Trophoblast cell (in vitro differentiated cells and primary cell): ENCODE results near the gene STRBP.

ENCODE experiments used
- DNase-seq, 2 donors: peaks; one replicate each; pipeline ENCODE4 v3.0.0-alpha.2; 2016
- H2AFZ ChIP-seq: 2 replicates; pipeline ENCODE4 v1.6.1; 2013; ENCODE audit warnings: low read length, moderate library complexity, mild to moderate bottlenecking; ENCODE audit not compliant: insufficient read depth, poor library complexity
- H2AK5ac ChIP-seq: 2 replicates; pipeline ENCODE4 v1.6.1; 2013; ENCODE audit warnings: mild to moderate bottlenecking, low read length
- H2BK120ac ChIP-seq: 2 replicates; pipeline ENCODE4 v1.6.1; 2013; ENCODE audit warnings: low read length, mild to moderate bottlenecking, moderate library complexity; ENCODE audit not compliant: insufficient read depth, poor library complexity
- H2BK12ac ChIP-seq: 2 replicates; pipeline ENCODE4 v1.6.1; 2013; ENCODE audit warnings: mild to moderate bottlenecking, low read length, moderate library complexity
- H2BK5ac ChIP-seq: 2 replicates; pipeline ENCODE4 v1.6.1; 2013; ENCODE audit warnings: low read length, low read depth, moderate library complexity, mild to moderate bottlenecking; ENCODE audit not compliant: poor library complexity
- H3K14ac ChIP-seq: 2 replicates; pipeline ENCODE4 v1.6.1; 2013; ENCODE audit warnings: mild to moderate bottlenecking, low read length
- H3K18ac ChIP-seq: 2 replicates; pipeline ENCODE4 v1.6.1; 2013; ENCODE audit warnings: mild to moderate bottlenecking, low read length
- H3K23ac ChIP-seq: 2 replicates; pipeline ENCODE4 v1.6.1; 2013; ENCODE audit warnings: low read length
- H3K27ac ChIP-seq: 2 replicates; pipeline ENCODE4 v1.5.1; 2013; ENCODE audit warnings: low read depth, mild to moderate bottlenecking, inconsistent platforms, low read length, moderate library complexity
- H3K27me3 ChIP-seq: 2 replicates; pipeline ENCODE4 v1.6.1; 2013; ENCODE audit warnings: inconsistent platforms, mild to moderate bottlenecking, low read length, moderate library complexity; ENCODE audit not compliant: insufficient read depth
- H3K36me3 ChIP-seq, 2 experiments: 1 replicate in 1 of 2; 2 replicates in 1 of 2; pipeline ENCODE4 v1.6.1; 2013; ENCODE audit warnings: low read length in 2 of 2, mild to moderate bottlenecking in 2 of 2, moderate library complexity in 1 of 2; ENCODE audit not compliant: insufficient read depth in 2 of 2, control insufficient read depth in 1 of 2
- H3K4ac ChIP-seq: 2 replicates; pipeline ENCODE4 v1.6.1; 2013; ENCODE audit warnings: low read depth, mild to moderate bottlenecking, low read length, moderate library complexity
- H3K4me1 ChIP-seq, 2 experiments: 1 replicate in 1 of 2; 2 replicates in 1 of 2; pipeline ENCODE4 v1.6.1; 2013; ENCODE audit warnings: low read length in 2 of 2, mild to moderate bottlenecking in 2 of 2, moderate library complexity in 1 of 2; ENCODE audit not compliant: insufficient read depth in 2 of 2, control insufficient read depth in 1 of 2
- H3K4me2 ChIP-seq: 2 replicates; pipeline ENCODE4 v1.6.1; 2013; ENCODE audit warnings: inconsistent platforms, mild to moderate bottlenecking, low read length, moderate library complexity
- H3K4me3 ChIP-seq: 2 replicates; pipeline ENCODE4 v1.5.1; 2013; ENCODE audit warnings: mild to moderate bottlenecking, low read depth, low read length, inconsistent platforms
- H3K79me1 ChIP-seq: one replicate; pipeline ENCODE4 v1.6.1; 2013; ENCODE audit warnings: low read length
- H3K79me2 ChIP-seq: 2 replicates; pipeline ENCODE4 v1.6.1; 2013; ENCODE audit warnings: low read length, mild to moderate bottlenecking; ENCODE audit not compliant: control insufficient read depth, insufficient read depth, poor library complexity
- H3K9ac ChIP-seq: 2 replicates; pipeline ENCODE4 v1.6.1; 2013; ENCODE audit warnings: mild to moderate bottlenecking, low read length
- H3K9me3 ChIP-seq: 2 replicates; pipeline ENCODE4 v1.6.1; 2013; ENCODE audit warnings: low read depth, mild to moderate bottlenecking, control low read depth, inconsistent platforms, low read length; ENCODE audit not compliant: insufficient read depth
- H4K12ac ChIP-seq: 2 replicates; pipeline ENCODE4 v1.6.1; 2013; ENCODE audit warnings: low read depth, mild to moderate bottlenecking, low read length, moderate library complexity
- H4K8ac ChIP-seq: 2 replicates; pipeline ENCODE4 v1.6.1; 2013; ENCODE audit warnings: low read depth, mild to moderate bottlenecking, low read length, moderate library complexity
- H4K91ac ChIP-seq: one replicate; pipeline ENCODE4 v1.6.1; 2013; ENCODE audit warnings: low read depth, mild to moderate bottlenecking, low read length, moderate library complexity
- WGBS: extraction: QIAGEN DNeasy Blood & Tissue Kit; methylation state at CpG from one replicate; pipeline ENCODE4 v1.1.7; 2013; ENCODE audit warnings: missing lambda C conversion rate; ENCODE audit not compliant: insufficient read length, insufficient coverage; ENCODE audit errors: extremely low coverage; 5-methylcytosine and 5-hydroxymethylcytosine counted together

The STRBP gene

DNA sequence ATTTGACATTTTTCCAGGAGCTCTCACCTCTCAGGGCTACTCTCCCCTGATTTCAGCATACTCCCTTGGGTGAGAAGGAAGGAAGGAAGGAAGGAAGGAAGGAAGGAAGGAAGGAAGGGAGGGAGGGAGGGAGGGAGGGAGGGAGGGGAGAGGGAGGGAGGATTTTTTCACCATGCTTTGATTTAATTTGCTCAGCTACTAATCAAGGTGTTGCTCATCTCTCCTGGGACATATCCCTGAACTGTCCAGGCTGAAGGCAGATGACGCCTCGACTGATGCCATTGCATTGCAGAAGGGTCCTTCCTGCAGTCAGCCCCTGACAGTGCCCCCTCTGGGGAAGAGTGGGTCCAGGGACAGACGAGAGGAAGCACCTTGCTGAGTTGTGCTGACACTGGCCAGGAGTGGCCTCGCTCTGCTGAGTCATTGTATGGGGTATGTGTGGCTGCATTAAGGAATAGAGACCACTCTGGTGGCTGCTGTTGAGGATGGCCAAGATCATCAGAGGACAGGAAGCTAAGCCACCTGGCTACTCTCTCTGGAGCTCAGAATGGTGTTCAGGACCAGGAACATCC is 44.0 kb upstream of the STRBP start:
- no peaks in the 10 kb centered on the region for H3K9me3 ChIP-seq
- H4K8ac ChIP-seq: no peak overlapping the region
- H3K79me2 ChIP-seq: no peaks in the 10 kb centered on the region
- H3K4ac ChIP-seq: no peak overlapping the region
- H3K4me3 ChIP-seq: no peak overlapping the region
- H3K4me2 ChIP-seq: no peak overlapping the region
- no peak overlapping the region for H3K27ac ChIP-seq
- no peak overlapping the region for H2BK12ac ChIP-seq
- no peaks in the 10 kb centered on the region for H3K79me1 ChIP-seq
- no peak overlapping the region for H2AK5ac ChIP-seq
- H3K23ac ChIP-seq: no peak overlapping the region
- no peak overlapping the region for H3K18ac ChIP-seq
- WGBS: no CpG with 5 or more reads among the region's 4 CpGs
- H3K27me3 ChIP-seq: no peaks in the 10 kb centered on the region
- H4K91ac ChIP-seq: no peak overlapping the region
- no peak overlapping the region for H3K9ac ChIP-seq
- no peak for DNase-seq
- H2BK5ac ChIP-seq: no peak overlapping the region
- H2BK120ac ChIP-seq: no peak overlapping the region
- H3K36me3 ChIP-seq: no peaks in the 10 kb centered on the region
- no peak overlapping the region for H3K14ac ChIP-seq
- peaks cover 0 to 2% of the 10 kb centered on the region in 2 experiments for H3K4me1 ChIP-seq
- no peak overlapping the region for H4K12ac ChIP-seq
- H2AFZ ChIP-seq: no peak overlapping the region

DNA sequence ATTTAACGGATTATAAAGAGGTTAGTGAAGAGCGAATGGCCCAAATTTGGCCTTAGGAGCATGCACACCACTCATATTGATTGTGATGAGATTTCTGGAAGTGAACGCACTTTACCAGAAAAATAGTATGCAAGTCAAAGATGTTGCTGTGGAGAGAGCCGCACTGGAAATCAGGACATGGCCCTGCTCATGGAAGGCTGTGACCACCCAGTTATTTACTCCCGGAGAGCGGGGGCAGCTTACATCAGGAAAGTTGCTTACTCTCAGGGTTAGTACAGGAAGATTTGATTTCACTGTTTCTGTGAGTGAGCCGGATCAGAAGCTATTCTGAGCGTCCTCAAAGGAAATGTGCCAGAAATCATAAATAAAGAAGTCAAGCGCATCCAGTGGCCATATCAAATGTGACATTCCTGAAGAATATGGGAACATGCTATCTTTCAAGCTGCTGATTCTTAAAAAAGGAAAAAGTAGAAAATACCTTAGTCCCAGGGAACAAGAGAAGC is 42.9 kb upstream of the STRBP start:
- Histone ChIP-seq H3K14ac (no peak overlapping the region), H2BK12ac (no peak overlapping the region), H3K36me3 (no peaks in the 10 kb centered on the region), H3K4me1 (peaks cover 0 to 2% of the 10 kb centered on the region in 2 experiments), H3K9ac (no peak overlapping the region), H2AK5ac (no peak overlapping the region), H2AFZ (no peak overlapping the region), H3K23ac (no peak overlapping the region), H4K12ac (no peak overlapping the region), H3K4me2 (no peak overlapping the region), H3K79me1 (no peaks in the 10 kb centered on the region), H2BK5ac (no peak overlapping the region), H3K4ac (no peak overlapping the region), H4K91ac (no peak overlapping the region), H3K27ac (no peak overlapping the region), H2BK120ac (no peak overlapping the region), H3K4me3 (no peak overlapping the region), H4K8ac (no peak overlapping the region), H3K9me3 (no peaks in the 10 kb centered on the region), H3K79me2 (no peaks in the 10 kb centered on the region), H3K27me3 (no peaks in the 10 kb centered on the region), H3K18ac (no peak overlapping the region)
- DNase-seq: no peak
- WGBS: no CpG with 5 or more reads among the region's 9 CpGs

DNA sequence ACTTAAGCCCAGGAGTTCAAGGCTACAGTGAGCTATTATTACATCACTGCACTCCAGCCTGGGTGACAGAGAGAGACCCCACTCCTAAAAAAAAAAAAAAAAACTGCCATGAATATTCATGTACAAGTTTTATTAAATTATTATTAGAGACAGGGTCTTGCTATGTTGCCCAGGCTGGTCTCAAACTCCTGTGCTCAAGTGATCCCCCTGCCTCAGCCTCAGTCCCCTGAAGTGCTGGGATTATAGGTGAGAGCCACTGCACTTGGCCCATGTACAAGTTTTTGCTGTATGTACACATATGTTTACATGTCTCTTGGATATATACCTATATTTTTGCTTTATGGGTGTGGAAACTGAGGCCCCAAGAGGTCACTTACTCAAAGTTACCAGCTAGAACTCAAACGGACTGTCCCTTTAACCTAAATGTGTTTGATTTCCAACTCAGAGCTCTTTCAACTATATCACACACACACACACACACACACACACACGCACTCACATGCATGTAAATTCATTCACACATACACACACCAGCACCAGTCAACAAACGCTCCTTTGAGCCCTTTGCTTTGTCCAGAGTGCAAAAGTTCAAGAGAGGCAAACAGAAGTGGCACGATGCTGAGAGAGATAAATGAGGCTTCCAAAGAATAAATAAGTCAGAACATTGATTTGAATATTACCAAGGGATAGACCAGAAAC is 42.3 kb upstream of the STRBP start:
- H4K12ac ChIP-seq: no peak overlapping the region
- no CpG with 5 or more reads among the region's 4 CpGs for WGBS
- no peaks in the 10 kb centered on the region for H3K79me1 ChIP-seq
- no peak overlapping the region for H3K18ac ChIP-seq
- H4K91ac ChIP-seq: no peak overlapping the region
- H2BK5ac ChIP-seq: no peak overlapping the region
- no peak overlapping the region for H2BK12ac ChIP-seq
- H3K4ac ChIP-seq: no peak overlapping the region
- no peak overlapping the region for H3K4me3 ChIP-seq
- H3K27ac ChIP-seq: no peak overlapping the region
- no peak overlapping the region for H3K4me2 ChIP-seq
- H2BK120ac ChIP-seq: no peak overlapping the region
- H3K23ac ChIP-seq: no peak overlapping the region
- no peaks in the 10 kb centered on the region for H3K36me3 ChIP-seq
- H3K14ac ChIP-seq: no peak overlapping the region
- no peaks in the 10 kb centered on the region for H3K79me2 ChIP-seq
- H3K4me1 ChIP-seq: peaks cover 0 to 2% of the 10 kb centered on the region in 2 experiments
- H3K9me3 ChIP-seq: no peaks in the 10 kb centered on the region
- no peak for DNase-seq
- no peak overlapping the region for H3K9ac ChIP-seq
- no peak overlapping the region for H2AK5ac ChIP-seq
- H3K27me3 ChIP-seq: no peaks in the 10 kb centered on the region
- H2AFZ ChIP-seq: no peak overlapping the region
- no peak overlapping the region for H4K8ac ChIP-seq

DNA sequence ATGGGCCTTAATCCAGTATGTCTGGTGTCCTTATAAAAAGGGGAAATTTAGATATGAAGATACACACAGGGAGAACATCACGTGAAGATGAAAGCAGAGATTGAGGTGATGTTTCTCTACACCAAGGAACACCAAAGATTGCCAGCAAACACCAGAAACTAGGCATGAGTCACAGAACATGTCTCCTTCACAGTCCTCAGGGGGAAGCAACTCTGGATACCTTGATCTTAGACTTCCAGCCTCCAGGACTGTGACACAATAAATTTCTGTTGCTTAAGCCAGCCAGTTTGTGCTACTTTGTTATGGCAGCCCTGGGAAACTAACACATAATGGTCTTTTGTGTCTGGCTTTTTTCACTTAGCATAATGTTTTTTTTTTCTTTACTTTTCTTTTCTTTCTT is 41.2 kb upstream of the STRBP start:
- no peak overlapping the region for H4K12ac ChIP-seq
- no peaks in the 10 kb centered on the region for H3K4me1 ChIP-seq
- H3K4ac ChIP-seq: no peak overlapping the region
- no peak overlapping the region for H2AFZ ChIP-seq
- H4K8ac ChIP-seq: no peak overlapping the region
- no peak overlapping the region for H2BK120ac ChIP-seq
- no peak overlapping the region for H3K4me2 ChIP-seq
- no peak overlapping the region for H2BK5ac ChIP-seq
- no peak overlapping the region for H3K23ac ChIP-seq
- no peak overlapping the region for H3K27ac ChIP-seq
- H3K9me3 ChIP-seq: no peaks in the 10 kb centered on the region
- H2AK5ac ChIP-seq: no peak overlapping the region
- no peak overlapping the region for H4K91ac ChIP-seq
- no peaks in the 10 kb centered on the region for H3K36me3 ChIP-seq
- H3K4me3 ChIP-seq: no peak overlapping the region
- no peak overlapping the region for H3K9ac ChIP-seq
- H3K79me1 ChIP-seq: no peaks in the 10 kb centered on the region
- no peak for DNase-seq
- no peak overlapping the region for H2BK12ac ChIP-seq
- H3K27me3 ChIP-seq: no peaks in the 10 kb centered on the region
- H3K14ac ChIP-seq: no peak overlapping the region
- H3K79me2 ChIP-seq: no peaks in the 10 kb centered on the region
- H3K18ac ChIP-seq: no peak overlapping the region
- WGBS: no CpG with 5 or more reads among the region's 1 CpG
